Measurements from ENCODE around the gene OR2Z1.
"Not testable (repeated sequence)": the region's sequence is repeated elsewhere in the genome, so short reads cannot be mapped to it uniquely, and the experiment has no call there.

OR2Z1 gene

DNA sequence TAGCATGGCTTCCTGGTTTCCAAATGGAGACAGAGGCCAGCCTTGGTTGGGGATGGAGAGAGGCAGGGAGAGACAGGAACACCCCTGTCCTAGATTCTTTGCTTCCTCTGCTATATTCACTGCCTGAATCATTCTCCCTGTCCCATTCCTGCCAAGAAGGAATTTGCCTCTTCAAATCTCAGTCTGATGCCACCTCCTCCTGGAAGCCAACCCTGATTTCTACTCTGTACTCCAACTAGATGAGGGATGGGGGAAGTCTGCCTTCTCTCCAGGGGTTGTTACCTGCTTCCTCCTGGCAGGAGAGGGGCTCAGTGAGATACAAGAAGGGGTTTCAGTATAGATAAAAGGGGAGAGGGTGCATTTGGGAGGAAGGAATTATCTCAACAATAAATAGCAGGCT is 21.5 kb upstream of the OR2Z1 start:
- FAIRE-seq (no peak), DNase-seq (ENCODE audit: extremely low spot score, insufficient read length, low read depth) (no peak)

DNA sequence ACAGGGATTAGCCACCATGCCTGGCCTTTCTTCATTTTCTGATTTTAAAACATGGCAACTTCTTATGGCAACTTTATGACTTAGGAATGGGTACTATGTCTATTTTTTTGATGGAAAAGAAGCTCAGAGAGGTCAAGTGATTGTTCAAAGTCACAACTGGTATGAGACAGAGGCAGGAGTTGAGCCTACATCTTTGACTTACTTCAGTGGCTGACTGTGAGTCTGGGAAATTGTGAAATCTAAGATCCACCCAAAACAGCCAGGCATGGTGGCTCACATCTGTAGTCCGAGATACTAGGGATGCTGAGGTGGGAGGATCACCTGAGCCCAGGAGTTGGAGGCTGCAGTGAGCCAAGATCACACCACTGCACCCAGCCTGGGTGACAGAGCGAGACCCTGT is 20.5 kb upstream of the OR2Z1 start:
- DNase-seq (ENCODE audit: extremely low spot score, insufficient read length, low read depth): no peak
- FAIRE-seq: no peak

DNA sequence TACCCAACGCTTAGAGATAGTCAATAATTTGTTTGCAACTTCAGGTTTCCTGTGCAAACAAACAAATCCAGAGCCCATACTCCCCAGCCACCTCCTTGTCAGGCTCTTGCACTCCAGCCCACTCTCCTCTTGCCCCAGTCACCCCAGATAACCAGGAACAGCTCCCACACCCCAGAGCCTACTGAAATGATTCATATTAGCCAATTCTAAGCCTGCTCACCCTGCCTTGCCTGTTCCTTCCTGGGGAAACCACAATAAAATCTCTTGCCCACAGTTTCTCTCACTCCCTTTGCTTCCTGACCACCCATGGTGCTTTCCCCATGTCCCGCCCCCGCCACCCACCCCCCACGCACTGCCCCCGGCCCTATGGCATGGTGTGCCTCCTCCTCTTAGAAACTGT is 19.1 kb upstream of the OR2Z1 start:
- FAIRE-seq: no peak
- no peak for DNase-seq (ENCODE audit: extremely low spot score, insufficient read length, low read depth)

DNA sequence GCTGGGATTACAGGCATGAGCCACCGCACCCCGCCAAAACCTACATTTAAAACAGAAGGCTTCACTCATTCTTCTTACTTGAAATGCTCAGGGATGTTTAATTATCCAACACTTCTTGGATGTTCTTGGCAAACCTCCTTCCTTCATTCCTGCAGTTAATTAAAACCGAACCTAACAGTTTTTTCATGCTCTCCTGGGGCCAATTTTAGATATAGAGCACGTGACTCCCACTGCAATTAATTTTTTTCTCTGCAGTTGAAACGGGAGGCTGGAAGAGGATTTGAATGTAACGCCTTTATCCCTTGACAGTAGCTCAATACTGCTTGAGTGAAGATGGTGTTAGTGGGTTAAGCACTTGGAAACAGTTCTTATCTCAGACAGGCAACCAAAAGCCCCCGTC is 18.2 kb upstream of the OR2Z1 start:
- no peak for FAIRE-seq
- DNase-seq (ENCODE audit: extremely low spot score, insufficient read length, low read depth): no peak

DNA sequence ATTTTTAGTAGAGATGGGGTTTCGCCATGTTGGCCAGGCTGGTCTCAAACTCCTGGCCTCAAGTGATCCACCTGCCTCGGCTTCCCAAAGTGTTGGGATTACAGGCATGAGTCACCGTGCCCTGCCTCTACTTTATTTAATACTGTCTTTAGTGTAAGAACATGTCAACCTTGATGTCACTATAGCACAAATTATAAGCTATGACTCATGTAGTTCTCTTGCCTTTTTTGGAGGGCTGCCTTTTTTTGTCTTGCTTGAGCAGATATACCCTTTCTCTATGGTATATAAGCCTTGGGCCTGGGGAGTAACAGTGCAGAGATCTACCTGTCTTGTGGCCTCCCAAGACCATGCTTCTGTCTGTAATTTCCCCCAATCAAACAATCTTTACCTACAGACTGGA is 16.1 kb upstream of the OR2Z1 start:
- not testable (repeated sequence) for DNase-seq (ENCODE audit: extremely low spot score, insufficient read length, low read depth)

DNA sequence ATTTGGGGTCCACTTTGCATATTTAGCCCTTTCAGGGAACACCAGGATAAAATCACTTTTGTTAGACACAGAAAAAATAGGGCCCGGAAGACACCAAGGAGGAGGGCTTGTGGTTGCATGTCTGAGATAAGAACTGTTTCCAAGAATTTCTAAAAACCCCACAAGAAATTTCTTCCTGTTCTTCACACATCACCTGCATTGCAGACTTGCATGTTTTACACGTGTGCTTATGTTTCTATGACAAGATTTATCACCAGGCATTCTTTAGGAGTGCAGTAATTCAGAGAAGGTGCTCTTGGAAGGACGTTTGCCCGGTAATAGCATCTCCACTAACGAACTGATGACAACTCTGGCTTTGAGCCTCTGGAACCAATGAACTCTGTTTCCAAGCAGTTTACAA is 15.7 kb upstream of the OR2Z1 start:
- DNase-seq (ENCODE audit: extremely low spot score, insufficient read length, low read depth): no peak
- FAIRE-seq: no peak

More for the DNA sequence above, 16.1 kb upstream of the OR2Z1 start:
- FAIRE-seq: not testable (repeated sequence)

DNA sequence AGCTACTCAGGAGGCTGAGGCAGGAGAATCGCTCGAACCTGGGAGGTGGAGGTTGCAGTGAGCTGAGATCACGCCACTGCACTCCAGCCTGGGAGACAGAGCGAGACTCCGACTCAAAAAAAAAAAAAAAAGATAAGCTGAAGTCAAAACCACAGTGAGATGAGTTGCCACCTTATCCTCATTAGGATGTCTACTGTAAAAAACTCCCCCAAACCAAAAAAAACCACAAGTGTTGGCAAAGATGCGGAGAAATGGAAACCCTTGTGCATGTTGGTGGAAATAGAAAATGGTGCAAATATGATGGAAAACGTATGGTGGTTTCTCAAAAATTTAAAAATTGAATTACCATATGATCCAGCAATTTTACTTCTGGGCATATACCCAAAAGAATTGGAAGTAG is 11.1 kb upstream of the OR2Z1 start:
- not testable (repeated sequence) for FAIRE-seq; DNase-seq (ENCODE audit: extremely low spot score, insufficient read length, low read depth)

DNA sequence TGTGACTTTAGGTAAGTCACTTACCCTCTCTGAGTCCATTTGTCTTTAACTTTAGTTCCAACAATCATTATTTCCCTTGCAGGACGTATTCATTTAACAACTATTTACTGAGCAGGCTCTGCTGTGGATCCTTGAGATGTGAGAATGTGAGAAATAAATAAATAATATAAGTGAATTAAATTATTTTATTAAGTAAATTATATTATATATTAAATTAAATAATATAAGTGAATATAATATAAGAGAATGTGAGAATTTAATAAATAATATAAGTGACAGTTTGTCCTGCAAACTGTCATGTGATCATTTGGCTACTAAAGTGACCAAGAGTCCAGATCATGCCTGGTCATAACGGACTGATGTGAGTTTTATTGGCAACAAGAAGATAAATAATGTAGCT is 598 bp downstream of the OR2Z1 start:
- DNase-seq (ENCODE audit: extremely low spot score, insufficient read length, low read depth) (no peak), FAIRE-seq (no peak)

DNA sequence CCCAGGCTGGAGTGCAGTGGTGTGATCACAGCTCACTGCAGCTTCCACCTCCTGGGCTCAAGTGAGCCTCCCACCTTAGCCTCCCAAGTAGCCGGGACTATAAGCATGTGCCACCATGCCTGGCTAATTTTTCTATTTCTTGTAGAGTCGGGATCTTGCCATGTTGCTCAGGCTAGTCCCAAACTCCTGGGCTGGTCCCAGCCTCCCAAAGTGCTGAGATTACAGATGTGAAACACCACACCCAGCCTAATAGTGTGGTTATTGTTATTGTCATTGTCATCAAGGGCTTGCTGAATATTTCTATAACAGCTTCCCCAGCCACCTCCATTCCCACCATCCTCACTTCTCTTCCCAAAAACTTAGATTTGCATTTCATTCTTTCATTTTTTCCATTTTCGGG is 2.8 kb downstream of the OR2Z1 start:
- FAIRE-seq (no peak), DNase-seq (ENCODE audit: extremely low spot score, insufficient read length, low read depth) (no peak)

DNA sequence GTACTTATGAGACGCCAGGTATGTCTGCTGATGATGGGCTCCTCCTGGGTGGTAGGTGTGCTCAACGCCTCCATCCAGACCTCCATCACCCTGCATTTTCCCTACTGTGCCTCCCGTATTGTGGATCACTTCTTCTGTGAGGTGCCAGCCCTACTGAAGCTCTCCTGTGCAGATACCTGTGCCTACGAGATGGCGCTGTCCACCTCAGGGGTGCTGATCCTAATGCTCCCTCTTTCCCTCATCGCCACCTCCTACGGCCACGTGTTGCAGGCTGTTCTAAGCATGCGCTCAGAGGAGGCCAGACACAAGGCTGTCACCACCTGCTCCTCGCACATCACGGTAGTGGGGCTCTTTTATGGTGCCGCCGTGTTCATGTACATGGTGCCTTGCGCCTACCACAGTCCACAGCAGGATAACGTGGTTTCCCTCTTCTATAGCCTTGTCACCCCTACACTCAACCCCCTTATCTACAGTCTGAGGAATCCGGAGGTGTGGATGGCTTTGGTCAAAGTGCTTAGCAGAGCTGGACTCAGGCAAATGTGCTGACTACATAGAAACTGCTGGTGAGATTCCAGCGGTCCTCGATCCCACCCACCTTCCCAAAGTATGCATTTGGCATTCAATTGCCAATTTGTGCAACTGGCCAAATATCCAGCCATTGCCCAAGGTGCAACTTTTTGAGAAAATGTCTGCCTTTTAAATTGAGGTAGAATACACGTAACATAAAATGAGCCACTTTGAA is 10.2 kb downstream of the OR2Z1 start:
- FAIRE-seq: no peak
- DNase-seq (ENCODE audit: extremely low spot score, insufficient read length, low read depth): no peak

DNA sequence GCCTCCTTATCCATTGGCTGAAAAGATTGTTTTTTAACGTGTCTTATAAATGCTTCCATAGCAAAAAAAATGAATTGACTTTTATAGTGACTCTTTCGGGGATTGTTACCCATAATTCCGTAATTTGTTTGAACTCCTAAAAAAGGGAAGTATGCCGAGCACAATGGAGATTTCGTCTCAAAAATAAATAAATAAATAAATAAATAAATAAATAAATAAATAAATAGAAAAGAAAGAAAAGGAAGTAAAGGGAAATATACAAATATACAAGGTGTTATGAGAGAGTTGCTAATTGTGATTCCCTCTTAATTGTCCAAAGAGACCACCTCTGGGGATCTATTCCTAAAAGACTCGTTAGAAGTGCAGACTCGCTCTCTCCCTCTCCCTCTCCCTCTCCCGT is 16.9 kb downstream of the OR2Z1 start:
- DNase-seq (ENCODE audit: extremely low spot score, insufficient read length, low read depth) (no peak), FAIRE-seq (no peak)

DNA sequence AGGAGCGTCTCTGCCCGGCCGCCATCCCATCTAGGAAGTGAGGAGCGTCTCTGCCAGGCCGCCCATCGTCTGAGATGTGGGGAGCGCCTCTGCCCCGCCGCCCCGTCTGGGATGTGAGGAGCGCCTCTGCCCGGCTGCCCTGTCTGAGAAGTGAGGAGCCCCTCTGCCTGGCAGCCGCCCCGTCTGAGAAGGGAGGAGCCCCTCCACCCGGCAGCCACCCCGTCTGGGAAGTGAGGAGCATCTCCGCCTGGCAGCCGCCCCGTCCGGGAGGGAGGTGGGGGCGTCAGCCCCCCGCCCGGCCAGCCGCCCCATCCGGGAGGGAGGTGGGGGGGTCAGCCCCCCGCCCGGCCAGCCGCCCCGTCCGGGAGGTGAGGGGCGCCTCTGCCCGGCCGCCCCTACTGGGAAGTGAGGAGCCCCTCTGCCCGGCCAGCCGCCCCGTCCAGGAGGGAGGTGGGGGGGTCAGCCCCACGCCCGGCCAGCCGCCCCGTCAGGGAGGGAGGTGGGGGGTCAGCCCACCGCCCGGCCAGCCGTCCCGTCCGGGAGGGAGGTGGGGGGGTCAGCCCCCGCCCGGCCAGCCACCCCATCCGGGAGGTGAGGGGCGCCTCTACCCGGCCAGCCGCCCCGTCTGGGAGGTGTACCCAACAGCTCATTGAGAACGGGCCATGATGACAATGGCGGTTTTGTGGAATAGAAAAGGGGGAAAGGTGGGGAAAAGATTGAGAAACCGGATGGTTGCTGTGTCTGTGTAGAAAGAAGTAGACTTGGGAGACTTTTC is 18.0 kb downstream of the OR2Z1 start:
- FAIRE-seq; DNase-seq (ENCODE audit: extremely low spot score, insufficient read length, low read depth): not testable (repeated sequence)

DNA sequence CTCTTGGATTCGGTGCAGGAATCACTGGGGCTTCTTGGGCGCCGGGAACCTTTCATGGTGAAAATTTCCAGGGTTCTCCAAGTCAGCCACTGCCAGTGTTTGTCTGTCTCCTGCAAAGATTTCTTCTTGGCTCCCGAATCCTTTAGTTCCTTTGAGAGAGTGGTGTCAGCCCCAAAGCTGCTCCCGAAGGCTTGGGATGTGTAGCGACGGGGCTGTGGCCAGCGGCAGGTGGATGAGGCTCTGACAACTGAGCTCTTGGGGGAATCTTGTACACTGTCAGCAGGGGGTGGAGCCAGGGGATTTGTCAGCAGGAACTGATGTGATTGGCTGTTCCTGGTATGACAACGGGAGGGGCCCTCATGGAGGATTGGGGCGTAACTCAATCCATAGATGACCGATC is 45.8 kb downstream of the OR2Z1 start:
- DNase-seq (ENCODE audit: extremely low spot score, insufficient read length, low read depth); FAIRE-seq: not testable (repeated sequence)

DNA sequence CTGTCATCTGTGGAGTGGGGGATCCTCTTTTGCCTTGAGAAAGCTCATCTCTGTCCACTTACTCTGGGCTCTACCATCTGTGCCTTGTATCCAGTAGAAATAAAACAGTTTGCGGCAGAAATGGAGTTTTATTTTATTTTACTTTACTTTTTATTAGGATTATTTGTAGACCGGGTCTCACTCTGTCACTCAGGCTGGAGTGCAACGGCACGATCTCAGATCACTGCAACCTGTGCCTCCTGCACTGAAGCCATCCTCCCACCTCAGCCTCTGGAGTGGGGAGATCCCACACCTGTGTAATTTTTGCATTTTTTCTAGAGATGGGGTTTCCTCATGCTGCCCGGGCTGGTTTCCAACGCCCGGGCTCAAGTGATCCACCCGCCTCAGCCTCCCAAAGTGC is 47.8 kb downstream of the OR2Z1 start:
- not testable (repeated sequence) for DNase-seq (ENCODE audit: extremely low spot score, insufficient read length, low read depth); FAIRE-seq

DNA sequence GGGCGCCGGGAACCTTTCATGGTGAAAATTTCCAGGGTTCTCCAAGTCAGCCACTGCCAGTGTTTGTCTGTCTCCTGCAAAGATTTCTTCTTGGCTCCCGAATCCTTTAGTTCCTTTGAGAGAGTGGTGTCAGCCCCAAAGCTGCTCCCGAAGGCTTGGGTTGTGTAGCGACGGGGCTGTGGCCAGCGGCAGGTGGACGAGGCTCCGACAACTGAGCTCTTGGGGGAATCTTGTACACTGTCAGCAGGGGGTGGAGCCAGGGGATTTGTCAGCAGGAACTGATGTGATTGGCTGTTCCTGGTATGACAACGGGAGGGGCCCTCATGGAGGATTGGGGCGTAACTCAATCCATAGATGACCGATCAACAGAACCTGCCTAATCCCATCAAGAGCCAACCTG is 52.2 kb downstream of the OR2Z1 start:
- DNase-seq (ENCODE audit: extremely low spot score, insufficient read length, low read depth); FAIRE-seq: not testable (repeated sequence)

Measured in GM18507 (cell line).